C4-2B (cell line): ENCODE results near the gene SIRT3.

Experiments
- ZFX ChIP-seq: fragments of 450-650 bp; IDR thresholded peaks from 2 replicates; pipeline ENCODE4 v1.6.1; 2017
- TF ChIP-seq, protein P1 (sequence below): fragments of 450-650 bp; conservative IDR thresholded peaks from 2 replicates; pipeline ENCODE4 v1.5.1; 2017; ENCODE audit warnings: mild to moderate bottlenecking

DNA sequence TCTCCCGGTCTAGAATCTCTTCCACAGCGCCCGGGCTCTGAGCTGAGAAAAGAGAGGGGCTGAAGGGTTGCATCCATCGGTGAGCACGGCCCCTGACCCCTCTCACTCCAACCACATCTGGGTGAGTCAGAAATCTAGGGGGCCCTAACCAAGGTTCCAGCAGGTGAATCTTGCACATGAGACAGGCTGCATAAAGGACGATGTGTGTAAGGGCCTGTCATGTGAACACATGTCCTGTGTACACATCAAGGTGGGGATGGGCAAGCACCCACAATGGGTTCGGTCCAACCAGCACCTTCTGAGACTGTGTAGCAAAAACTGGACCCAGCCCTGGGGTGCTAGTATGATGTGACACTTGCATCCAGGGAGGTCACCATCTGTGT lies 30.1 kb downstream of the SIRT3 start:
- TF ChIP-seq, protein P1, sequence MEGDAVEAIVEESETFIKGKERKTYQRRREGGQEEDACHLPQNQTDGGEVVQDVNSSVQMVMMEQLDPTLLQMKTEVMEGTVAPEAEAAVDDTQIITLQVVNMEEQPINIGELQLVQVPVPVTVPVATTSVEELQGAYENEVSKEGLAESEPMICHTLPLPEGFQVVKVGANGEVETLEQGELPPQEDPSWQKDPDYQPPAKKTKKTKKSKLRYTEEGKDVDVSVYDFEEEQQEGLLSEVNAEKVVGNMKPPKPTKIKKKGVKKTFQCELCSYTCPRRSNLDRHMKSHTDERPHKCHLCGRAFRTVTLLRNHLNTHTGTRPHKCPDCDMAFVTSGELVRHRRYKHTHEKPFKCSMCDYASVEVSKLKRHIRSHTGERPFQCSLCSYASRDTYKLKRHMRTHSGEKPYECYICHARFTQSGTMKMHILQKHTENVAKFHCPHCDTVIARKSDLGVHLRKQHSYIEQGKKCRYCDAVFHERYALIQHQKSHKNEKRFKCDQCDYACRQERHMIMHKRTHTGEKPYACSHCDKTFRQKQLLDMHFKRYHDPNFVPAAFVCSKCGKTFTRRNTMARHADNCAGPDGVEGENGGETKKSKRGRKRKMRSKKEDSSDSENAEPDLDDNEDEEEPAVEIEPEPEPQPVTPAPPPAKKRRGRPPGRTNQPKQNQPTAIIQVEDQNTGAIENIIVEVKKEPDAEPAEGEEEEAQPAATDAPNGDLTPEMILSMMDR = no peak
- no peak for TF ChIP-seq ZFX
